Posterior cingulate gyrus (tissue), 11 donors: Measurements from ENCODE around the gene RAB4B.
A peak's percentile ranks its signal among the peaks of the same experiment; 100 is the strongest.
"Not testable (repeated sequence)": the region's sequence is repeated elsewhere in the genome, so short reads cannot be mapped to it uniquely, and the experiment has no call there.

Source experiments
- DNase-seq, 10 donors: peaks; one replicate each; pipeline versions ENCODE4 v3.0.0 to v3.0.0-alpha.2; 2020 to 2021; ENCODE audit warnings: mixed read lengths in 3 of 10
- intact Hi-C: fragments of 100-400 bp; cut with DNase I; formaldehyde crosslinking; loops from one replicate; pipeline ENCODE4 v1.15.1; 2023

Gene RAB4B

DNA sequence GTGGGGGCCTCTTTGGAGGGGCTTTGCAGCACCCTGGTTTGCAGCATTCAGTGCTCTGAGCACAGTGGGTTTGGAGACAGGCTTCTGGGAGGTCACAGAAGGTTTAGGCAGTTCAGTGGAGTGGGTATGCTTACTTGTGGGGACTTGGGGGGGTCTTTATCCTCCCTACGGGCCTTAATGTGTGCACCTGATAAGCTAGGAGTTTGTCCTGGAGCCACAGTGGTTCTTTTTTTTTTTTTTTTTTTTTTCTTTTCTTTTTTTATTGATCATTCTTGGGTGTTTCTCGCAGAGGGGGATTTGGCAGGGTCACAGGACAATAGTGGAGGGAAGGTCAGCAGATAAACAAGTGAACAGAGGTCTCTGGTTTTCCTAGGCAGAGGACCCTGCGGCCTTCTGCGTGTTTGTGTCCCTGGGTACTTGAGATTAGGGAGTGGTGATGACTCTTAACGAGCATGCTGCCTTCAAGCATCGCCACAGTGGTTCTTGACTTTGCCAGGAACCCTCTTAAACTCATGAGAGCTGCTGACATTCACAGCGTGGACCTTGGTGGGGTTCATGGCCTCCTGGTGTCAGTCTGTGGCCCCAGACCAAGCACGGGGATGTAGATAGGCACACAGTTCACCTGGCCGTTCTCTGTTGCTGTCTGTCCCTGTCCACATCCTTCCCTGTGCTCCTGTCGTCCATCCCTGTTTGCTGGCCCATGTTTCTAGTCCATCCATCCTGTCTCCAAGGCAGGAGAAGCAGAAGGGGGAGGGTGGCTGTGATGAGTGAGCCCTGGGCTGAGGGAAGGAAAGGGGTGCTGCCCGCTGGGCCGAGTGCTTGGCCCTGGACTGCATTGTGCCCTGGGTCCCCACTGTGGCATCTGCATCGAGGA, 23.6 kb downstream of the RAB4B start:
- intact Hi-C loops: loop anchor here (10.0 kb wide), 1 partner anchor 87 kb away; the partner anchor contains the start of genes COQ8B and ITPKC

DNA sequence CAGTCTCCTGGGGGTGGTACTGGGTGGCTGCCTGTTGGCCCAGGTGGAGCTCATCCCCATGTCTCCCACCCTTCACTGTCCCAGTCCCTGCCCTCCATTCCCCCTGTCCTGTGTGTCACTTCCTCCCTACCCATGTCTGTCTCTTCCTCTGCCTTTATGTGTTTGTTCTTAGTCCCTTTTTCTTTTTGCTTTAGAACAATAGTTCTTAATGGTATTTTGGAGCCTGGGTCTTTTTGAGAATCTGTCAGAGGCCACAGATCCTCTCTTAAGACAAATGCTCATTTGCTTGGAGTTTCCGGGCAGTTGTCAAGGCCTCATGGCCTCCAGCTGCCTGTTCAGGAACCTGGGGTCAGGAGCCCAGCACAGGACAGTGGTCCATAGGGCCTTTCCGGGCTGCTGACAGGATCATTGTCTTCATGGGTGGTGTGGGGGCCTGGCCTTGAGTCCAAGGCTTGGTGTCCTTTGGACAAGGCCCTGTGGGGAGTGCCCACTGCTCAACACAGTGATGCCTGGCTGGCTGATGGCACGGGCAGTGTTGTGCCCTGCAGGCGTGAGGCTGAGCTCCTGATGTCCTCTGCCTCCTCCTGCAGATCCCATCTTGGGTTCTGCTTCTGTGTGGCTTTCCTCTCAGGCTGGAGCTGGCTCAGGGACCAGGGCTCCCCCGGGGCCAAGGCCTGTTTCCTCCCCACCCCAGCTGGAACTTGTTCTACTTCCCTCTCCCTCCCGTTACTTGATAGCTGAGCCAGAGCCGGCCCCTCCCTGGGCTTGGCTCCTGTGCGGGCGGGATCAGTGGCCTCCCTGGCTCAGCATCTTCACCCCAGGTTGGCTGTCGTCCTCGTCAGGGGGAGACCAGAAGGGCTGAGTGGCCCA, 24.5 kb downstream of the RAB4B start:
- DNase-seq: no peak
- intact Hi-C loops: loop anchor here (10.0 kb wide), 1 partner anchor 88 kb away; the partner anchor contains the start of genes COQ8B and ITPKC

More for the DNA sequence above, 23.6 kb downstream of the RAB4B start:
- no peak for DNase-seq

DNA sequence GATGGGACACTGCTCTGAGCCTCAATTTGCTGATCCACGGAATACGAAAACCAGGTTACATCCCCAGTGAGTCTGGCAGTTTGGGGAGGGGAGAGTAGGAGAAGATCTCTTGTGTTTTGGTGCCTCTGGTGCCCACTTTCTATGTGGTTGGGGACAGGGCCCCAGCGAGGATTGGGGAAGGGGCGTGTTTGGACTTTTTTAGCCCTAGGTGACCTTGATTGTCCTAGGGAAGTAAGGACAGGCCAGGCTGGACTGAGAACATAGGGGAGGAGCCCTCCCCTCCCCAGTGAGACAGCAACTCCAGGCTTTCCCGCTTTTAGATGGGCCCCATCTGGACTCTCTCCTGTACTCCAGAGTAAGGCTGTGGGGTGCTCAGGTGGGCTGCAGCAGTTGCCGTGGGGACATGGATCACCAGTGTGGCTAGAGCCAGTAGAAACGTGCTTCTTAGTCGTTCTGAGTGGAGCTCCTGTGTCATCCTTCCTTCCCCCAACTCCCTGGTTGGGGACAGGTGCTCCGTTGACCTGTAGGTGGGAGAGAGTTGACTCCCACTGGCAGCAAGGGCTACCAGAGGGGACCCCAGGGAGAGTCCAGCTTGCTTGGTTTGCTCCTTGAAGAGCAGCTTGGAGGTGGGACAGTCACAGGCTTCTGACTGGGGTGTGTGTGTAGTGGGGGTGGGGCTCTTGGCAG, 25.3 kb downstream of the RAB4B start:
- intact Hi-C loops: loop anchor here (10.0 kb wide), 1 partner anchor 89 kb away; the partner anchor contains the start of genes COQ8B and ITPKC
- no peak for DNase-seq

DNA sequence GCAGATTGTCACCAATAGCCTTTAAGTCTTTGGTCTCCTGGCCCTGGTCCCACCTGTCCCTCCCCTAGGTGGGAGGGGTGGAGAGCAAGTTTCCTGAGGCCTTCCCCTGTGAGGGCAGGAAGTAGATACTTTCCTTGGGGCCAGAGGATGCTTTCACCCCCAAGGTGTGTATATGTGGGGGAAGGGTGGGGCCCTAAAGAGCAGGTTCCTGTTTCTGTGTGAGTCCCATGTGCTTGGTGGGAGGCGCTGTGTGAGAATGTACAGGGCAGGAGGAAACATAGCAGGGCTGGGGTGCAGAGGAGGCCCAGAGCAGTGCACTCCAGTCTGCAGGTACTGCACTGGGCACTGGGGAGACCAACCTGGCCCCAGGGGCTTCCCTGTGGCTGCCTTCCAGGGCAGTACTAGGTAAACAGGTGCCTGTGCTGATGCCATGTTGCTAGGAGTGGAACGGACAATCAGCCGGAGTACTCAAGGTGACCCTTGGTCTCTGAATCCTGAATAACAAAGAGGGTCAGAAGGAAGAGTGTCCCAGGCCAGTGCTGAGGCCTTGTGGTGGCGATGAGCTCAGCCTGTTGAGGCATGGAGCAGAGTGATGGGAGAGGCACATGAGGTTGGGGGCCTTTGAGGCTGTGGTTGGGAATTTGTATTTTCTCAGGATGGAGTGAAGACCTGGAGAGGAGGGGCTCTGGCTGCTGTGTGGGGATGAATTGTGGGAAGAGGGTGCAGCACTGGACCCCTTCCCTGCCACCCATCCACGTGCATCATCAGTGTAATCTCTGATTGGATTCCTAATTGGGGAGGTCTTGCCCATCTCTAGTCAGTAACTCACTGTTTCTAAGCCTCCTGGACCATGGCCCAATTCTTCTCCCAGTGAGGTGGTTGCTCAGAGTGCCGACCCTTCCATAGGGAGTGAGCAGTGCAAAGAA, 26.1 kb downstream of the RAB4B start:
- DNase-seq: no peak
- intact Hi-C loops: loop anchor here (10.0 kb wide), 1 partner anchor 89 kb away; the partner anchor contains the start of genes COQ8B and ITPKC

DNA sequence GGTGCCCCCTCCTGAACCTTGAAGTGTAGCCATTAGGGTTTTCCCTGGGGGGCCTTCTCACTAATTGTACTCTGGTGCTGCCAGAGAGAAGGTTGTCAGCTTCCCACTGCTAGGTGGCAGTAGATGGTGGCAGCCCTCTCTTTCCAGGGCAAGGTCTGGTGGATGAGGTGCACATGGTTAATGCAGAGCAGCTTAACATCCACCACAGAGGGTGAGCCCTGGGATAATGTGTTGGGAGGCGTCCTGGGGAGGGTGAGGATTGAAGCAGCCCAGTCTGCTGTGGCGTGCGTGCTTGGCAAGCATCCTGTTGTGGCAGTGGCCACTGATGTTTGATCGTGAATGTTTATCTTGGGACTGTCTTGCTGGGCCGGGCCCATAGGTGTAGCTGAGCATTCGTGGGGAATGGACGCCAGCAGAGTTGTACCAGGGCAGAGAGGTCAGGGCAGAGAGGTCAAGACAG, 26.8 kb downstream of the RAB4B start:
- intact Hi-C loops: loop anchor here (5.0 to 10.0 kb wide), 2 partner anchors 90 to 143 kb away; partner anchors contain the start of genes COQ8B and ITPKC
- peak in 1 of 10 donors; percentile 91 for DNase-seq

DNA sequence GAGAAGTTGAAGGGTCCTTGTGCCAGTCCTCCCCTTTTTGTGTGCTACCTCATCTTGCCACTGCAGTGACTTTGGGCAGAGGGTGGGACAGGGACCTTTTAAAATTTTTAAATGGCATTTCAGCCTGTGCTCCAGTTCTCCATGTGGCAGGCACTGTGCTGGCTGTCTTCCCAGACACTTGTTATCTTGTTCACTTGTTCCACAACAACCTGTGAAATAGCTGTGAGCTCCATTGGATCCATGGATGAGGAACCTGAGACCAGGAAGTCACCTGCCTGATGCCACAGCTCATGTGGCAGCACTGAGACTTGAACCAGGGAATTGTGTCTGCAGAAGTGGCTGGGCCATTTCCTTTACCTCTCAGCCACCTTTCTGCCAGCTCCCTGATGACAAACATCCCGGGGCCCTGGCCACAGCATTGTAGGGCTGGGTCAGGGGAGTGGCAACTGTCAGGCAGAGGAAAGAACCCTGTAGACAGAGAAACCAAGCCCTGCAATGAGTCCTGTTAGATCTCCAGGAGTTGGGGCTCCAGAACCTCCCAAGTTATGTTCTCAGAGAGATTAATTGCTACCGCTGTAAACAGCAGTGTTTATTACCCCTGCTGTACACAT, 27.3 kb downstream of the RAB4B start:
- DNase-seq: no peak
- intact Hi-C loops: loop anchor here (5.0 to 10.0 kb wide), 2 partner anchors 91 to 143 kb away; partner anchors contain the start of genes COQ8B and ITPKC

DNA sequence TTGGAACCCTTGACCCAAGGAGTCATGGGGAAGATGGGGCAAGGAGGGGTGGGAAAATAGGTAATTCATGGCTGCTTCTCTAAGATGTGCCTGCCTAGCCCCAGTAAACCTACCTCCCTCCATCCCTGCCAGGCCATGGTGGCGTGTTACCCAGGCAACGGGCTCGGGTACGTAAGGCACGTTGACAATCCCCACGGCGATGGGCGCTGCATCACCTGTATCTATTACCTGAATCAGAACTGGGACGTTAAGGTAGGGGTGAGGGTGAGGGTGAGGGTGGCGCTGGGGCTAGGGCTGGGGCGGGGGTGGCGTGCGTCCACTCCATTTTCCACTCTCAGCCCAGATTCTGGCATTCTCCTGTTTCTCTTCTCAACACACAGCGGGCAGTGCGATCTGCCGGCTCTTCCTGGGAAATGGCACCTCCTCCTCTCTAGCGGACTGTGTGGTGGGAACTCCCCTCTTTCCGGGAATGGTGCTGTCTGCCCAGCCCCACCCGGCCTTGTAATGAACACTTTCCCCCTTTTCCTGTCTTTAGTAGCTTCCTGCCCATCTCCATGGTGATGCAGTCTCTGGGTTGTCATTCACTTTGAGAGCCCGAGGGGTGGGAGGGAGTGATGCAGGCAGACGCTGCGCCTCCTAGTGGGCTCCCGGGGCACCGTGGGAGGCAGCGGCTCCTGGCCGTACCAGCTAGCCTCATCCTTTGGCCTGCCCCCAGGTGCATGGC, 28.5 kb downstream of the RAB4B start:
- intact Hi-C loops: loop anchor here (5.0 to 10.0 kb wide), 2 partner anchors 92 to 144 kb away; partner anchors contain the start of genes COQ8B and ITPKC
- DNase-seq: peak; percentile 80 to 99 (median 90)

DNA sequence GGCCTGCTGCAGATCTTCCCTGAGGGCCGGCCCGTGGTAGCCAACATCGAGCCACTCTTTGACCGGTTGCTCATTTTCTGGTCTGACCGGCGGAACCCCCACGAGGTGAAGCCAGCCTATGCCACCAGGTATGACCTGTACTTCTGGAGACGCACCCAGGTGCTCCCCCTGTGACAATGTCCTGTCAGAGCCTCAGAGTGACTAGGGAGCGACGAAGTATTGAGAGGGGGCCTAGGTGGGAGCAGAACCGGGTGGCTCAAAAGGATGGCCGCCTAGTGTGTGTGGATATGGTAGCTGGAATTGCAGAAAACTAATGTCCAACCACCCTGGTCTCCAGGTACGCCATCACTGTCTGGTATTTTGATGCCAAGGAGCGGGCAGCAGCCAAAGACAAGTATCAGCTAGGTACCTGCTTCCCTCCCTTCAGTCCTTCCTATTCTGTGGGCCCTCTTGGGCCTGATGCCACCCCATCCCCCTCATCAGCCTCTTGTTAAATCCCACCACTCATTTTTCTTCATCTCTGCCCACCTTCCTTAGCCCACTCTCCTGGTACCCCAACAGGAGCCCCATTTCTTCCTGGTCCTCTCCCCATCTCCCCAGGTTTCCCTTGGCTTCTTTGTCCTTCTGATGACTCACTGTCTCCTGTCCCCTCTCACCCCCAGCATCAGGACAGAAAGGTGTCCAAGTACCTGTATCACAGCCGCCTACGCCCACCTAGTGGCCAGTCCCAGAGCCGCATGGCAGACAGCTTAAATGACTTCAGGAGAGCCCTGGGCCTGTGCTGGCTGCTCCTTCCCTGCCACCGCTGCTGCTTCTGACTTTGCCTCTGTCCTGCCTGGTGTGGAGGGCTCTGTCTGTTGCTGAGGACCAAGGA, 29.3 kb downstream of the RAB4B start:
- intact Hi-C loops: loop anchor here (5.0 to 10.0 kb wide), 2 partner anchors 93 to 145 kb away; partner anchors contain the start of genes COQ8B and ITPKC

DNA sequence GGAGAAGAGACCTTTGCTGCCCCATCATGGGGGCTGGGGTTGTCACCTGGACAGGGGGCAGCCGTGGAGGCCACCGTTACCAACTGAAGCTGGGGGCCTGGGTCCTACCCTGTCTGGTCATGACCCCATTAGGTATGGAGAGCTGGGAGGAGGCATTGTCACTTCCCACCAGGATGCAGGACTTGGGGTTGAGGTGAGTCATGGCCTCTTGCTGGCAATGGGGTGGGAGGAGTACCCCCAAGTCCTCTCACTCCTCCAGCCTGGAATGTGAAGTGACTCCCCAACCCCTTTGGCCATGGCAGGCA, 29.9 kb downstream of the RAB4B start:
- peak in 1 of 10 donors; percentile 50 for DNase-seq
- intact Hi-C loops: loop anchor here (5.0 to 10.0 kb wide), 2 partner anchors 93 to 146 kb away; partner anchors contain the start of genes COQ8B and ITPKC

More for the DNA sequence above, 29.3 kb downstream of the RAB4B start:
- DNase-seq: peak in 3 of 10 donors; percentile 38 to 80 (median 59)

DNA sequence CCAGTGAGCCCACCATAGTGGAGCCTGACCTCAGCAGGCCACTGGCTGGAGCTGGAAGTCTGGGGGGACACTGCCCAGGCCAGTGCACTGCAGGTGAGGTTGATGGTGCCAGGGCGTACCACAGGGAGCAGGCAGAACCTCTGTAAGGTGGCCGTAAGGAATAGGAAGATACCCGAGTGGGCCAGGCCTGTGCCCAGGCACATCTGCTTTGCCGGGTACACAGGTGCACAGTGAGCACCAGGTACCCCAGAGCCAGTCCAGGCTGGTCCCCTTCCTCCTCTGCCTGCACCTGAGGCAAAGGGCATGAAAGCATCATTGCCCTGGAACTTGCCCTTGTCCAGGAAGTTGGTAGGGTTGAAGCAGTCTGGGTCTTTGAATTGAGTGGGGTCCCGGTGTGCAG, 30.4 kb downstream of the RAB4B start:
- peak in 2 of 10 donors; percentile 59 to 69 for DNase-seq
- intact Hi-C loops: loop anchor here (5.0 to 10.0 kb wide), 2 partner anchors 94 to 146 kb away; partner anchors contain the start of genes COQ8B and ITPKC

DNA sequence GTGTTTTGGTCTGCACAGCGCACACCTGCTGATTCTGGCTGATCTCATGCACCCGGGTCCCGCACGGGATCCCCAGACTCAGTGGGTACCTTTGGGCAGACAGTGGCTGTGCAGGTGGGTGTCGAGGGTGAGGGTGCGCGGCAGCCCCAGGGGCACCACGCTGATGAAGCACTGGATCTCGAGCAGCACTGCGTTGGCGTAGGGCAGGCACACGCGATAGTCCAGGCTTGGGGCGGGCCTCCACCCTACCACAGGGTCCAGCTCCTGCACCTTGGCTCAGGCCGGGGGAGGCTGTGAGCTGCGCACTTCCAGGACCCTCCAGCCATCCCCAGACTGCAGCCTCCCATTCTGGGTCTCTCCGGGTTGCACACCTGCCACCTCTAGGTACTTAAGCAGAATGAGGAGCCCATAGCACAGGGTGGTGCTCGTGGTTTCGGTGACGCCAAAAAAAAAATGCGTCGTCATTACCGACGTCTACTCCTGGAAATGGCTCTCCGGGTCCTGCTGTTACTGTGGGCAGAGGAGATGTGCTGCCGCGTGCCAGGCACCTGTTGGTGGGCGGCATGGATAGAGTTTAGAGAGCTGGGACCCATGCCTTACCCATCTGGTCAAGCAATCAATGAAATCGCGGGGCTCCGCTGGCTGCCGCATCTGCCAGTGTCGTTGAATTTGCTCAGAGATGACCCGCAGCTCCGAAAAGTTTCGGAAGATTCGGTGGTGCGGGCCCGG, 31.5 kb downstream of the RAB4B start:
- intact Hi-C loops: loop anchor here (5.0 to 10.0 kb wide), 2 partner anchors 95 to 147 kb away; partner anchors contain the start of genes COQ8B and ITPKC

DNA sequence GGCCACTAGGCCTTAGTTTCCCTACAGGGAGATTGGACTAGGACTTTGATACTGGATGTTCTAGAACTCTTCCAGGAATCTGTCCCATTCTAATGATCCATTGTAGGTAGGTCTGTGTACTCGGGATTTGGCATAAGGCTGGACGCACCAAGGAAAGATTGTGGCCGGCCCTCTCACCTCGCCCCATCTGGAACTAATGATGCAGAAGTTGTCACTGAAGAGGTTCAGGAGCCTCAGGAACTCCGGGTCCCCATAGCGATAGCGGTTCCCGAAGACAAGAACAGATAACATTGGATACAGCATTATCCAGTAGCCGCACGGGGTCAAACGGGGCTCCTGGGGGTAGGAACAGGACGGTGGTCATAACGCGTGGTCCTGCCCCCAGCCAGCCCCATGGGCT, 32.1 kb downstream of the RAB4B start:
- intact Hi-C loops: no loop called here
- peak in 3 of 10 donors; percentile 16 to 64 (median 59) for DNase-seq

More for the DNA sequence above, 31.5 kb downstream of the RAB4B start:
- peak in 3 of 10 donors; percentile 68 to 83 (median 79) for DNase-seq

DNA sequence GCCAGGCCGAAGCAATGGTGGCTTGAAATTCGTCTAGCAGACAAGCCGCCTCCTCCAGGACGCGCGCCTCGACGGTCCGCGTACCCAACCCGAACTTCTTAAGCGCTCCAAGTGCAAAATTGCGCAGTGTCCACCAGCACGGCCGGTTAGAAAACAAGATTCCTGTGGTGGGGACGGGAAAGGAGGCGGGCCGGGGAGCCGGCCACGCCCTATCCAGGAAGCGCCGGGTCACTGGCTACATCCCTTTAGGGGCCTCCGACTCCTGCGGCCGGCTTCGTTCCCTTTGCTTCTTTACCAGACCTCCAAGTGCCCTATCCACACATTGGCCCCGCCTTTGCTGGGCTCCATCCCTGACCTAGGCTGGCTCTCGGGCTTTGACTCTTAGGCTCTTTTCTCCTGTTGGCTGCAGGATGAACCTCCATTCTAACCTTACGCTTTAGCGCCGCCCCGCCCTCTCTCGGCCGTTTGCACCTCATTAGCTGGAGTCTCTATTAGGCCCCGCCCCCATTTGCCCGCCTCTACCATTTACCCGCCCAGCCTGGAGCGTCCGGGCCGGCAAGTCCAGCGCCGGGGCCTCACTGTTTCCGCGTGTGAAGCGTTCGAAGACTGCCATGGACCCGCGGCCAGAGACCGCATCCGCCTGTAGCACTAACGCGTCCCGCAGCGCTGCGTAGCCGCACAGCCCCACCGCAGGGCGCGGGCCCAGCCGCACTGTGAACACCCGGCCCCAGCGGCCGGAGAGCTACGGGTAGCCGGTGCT, 32.8 kb downstream of the RAB4B start:
- intact Hi-C loops: not testable (repeated sequence)

DNA sequence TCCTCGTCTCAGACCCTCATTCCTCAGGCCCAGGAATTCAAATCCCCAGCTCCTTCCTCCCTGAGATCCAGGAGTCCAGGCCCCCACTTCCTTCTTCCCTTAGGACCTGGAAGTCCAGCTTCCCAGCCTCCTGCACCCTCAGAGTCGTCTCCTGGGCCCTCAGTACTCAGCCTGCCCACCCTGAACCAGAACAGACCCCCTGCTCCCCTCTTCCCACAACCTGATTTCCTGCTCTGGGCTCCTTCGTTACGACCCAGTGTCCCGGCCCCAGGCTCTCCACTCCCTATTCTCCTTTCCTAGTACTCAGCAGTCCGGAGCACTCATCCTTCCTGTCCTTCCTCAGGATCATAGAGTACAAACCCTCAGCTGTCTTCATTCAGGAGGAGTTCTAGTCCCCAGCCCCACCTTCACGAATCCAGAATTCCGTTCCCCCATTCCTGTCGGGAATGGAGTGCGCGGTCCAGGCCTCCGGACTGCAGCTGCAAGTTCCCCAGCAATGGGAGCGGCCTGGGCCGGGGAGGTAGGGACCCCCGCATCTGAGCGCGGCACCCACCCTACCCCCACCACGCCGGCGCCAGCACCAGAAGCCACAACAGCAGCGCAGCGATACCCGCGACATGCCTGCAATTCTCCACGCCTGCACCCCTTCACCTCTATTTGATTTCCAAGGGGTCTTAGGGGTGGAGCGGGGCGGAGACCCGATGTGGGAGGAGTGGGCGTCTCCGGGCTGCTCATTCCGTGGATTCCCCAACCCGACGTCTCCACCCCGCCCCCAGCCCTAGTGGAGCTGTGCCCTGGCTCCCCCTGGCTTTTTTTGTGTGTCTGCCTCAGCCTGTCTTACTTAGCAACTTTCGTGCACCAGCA, 33.7 kb downstream of the RAB4B start:
- intact Hi-C loops: no loop called here
- DNase-seq: peak in 3 of 10 donors; percentile 80 to 87 (median 83)

More for the DNA sequence above, 32.8 kb downstream of the RAB4B start:
- peak; percentile 63 to 97 (median 74) for DNase-seq
